K562 (cell line): ENCODE data around the gene EHD2. TPM values are rescaled to one million over a fixed set of nuclear protein-coding genes. Genes with fewer than 3 reads are reported as not detected.
A peak's percentile ranks its signal among the peaks of the same experiment; 100 is the strongest.

ENCODE experiments used
- CBX1 ChIP-seq: sonication (generic); IDR thresholded peaks from 2 replicates; pipeline ENCODE4 v1.6.1; 2016; ENCODE audit warnings: antibody characterized with exemption, low read depth, mild to moderate bottlenecking
- GABPA ChIP-seq: fragments of 200-800 bp; sonication (Bioruptor generic); conservative IDR thresholded peaks from 2 replicates; pipeline ENCODE4 v1.6.1; 2016; ENCODE audit warnings: low read depth, missing genetic modification characterization, missing compliant biosample characterization
- ILK ChIP-seq: fragments of 450-650 bp; IDR thresholded peaks from 2 replicates; pipeline ENCODE4 v1.6.1; 2016; ENCODE audit warnings: missing genetic modification characterization, low read depth, mild to moderate bottlenecking, missing compliant biosample characterization, moderate library complexity, borderline replicate concordance
- KDM2B ChIP-seq: fragments of 250-450 bp; sonication (Bioruptor Pico); IDR thresholded peaks from 2 replicates; pipeline ENCODE4 v1.8.0; 2021; ENCODE audit warnings: mild to moderate bottlenecking, moderate library complexity
- MYC ChIP-seq, 2 experiments: fragments of 250-450 bp in 1 of 2; sonication (Bioruptor Pico) in 1 of 2; IDR thresholded peaks; 2 replicates each; pipeline versions ENCODE4 v1.5.1 to v1.6.1; 2012 to 2021; ENCODE audit warnings: low read depth in 2 of 2, borderline replicate concordance in 1 of 2, improper control_type of control experiment in 1 of 2, low read length in 1 of 2, mild to moderate bottlenecking in 1 of 2, moderate library complexity in 1 of 2
- MYNN ChIP-seq, 2 experiments: sonication (generic); formaldehyde crosslinking in 1 of 2; IDR thresholded peaks; 2 replicates each; pipeline versions ENCODE4 v1.5.0 to v1.6.1; 2016 to 2020; ENCODE audit warnings: antibody characterized with exemption in 1 of 2, missing genetic modification reagents in 1 of 2
- NUFIP1 ChIP-seq: fragments of 450-650 bp; IDR thresholded peaks from 2 replicates; pipeline ENCODE4 v1.6.1; 2018; ENCODE audit not compliant: partially characterized antibody
- PCBP1 ChIP-seq: fragments of 200-400 bp; formaldehyde crosslinking; IDR thresholded peaks from 2 replicates; pipeline ENCODE4 v1.6.1; 2018; ENCODE audit warnings: mild to moderate bottlenecking, low read depth, low read length; ENCODE audit not compliant: poor library complexity, severe bottlenecking
- POU5F1 ChIP-seq: fragments of 150-350 bp; IDR thresholded peaks from 2 replicates; pipeline ENCODE4 v1.6.1; 2014; ENCODE audit warnings: borderline replicate concordance, low read length, low read depth, mild to moderate bottlenecking; ENCODE audit not compliant: partially characterized antibody
- RFX7 ChIP-seq: fragments of 250-450 bp; sonication (Bioruptor Pico); IDR thresholded peaks from 2 replicates; pipeline ENCODE4 v1.5.1; 2021; ENCODE audit warnings: mild to moderate bottlenecking
- SFPQ ChIP-seq: fragments of 200-400 bp; formaldehyde crosslinking; IDR thresholded peaks from 2 replicates; pipeline ENCODE4 v1.6.1; 2017; ENCODE audit warnings: mild to moderate bottlenecking, low read depth, low read length, moderate library complexity
- ZBTB49 ChIP-seq: sonication (generic); formaldehyde crosslinking; IDR thresholded peaks from 2 replicates; pipeline ENCODE4 v1.8.0; 2022; ENCODE audit warnings: missing genetic modification reagents, mild to moderate bottlenecking, borderline replicate concordance
- ZNF239 ChIP-seq: fragments of 250-450 bp; sonication (Bioruptor Pico); IDR thresholded peaks from 2 replicates; pipeline ENCODE4 v1.4.0; 2020; ENCODE audit warnings: mild to moderate bottlenecking
- ZNF324 ChIP-seq: fragments of 250-450 bp; sonication (Bioruptor Pico); IDR thresholded peaks from 2 replicates; pipeline ENCODE4 v1.4.0; 2020; ENCODE audit warnings: mild to moderate bottlenecking
- ZNF408 ChIP-seq: fragments of 250-450 bp; sonication (Bioruptor Pico); IDR thresholded peaks from 2 replicates; pipeline ENCODE4 v1.4.0; 2020; ENCODE audit warnings: low read depth, mild to moderate bottlenecking, moderate library complexity
- ZNF41 ChIP-seq: fragments of 250-450 bp; sonication (Bioruptor Pico); conservative IDR thresholded peaks from 2 replicates; pipeline ENCODE4 v1.4.0; 2020; ENCODE audit warnings: mild to moderate bottlenecking
- ZNF449 ChIP-seq: fragments of 250-450 bp; sonication (Bioruptor Pico); IDR thresholded peaks from 2 replicates; pipeline ENCODE4 v1.8.0; 2022; ENCODE audit warnings: moderate library complexity, mild to moderate bottlenecking, inconsistent platforms
- ZNF668 ChIP-seq: fragments of 250-450 bp; sonication (Bioruptor Pico); IDR thresholded peaks from 2 replicates; pipeline ENCODE4 v1.8.0; 2022; ENCODE audit warnings: mild to moderate bottlenecking, inconsistent platforms
- ZZZ3 ChIP-seq: fragments of 450-650 bp; IDR thresholded peaks from 2 replicates; pipeline ENCODE4 v1.6.1; 2016; ENCODE audit warnings: antibody characterized with exemption, mild to moderate bottlenecking, moderate library complexity
- polyA plus RNA-seq, 8 experiments: library from polyadenylated mRNA; depleted of rRNA in 4 of 8; stranded (reverse) in 5 of 8; unstranded in 3 of 8; fragments of >200 nt; fragmentation: Nextera tagmentation in 2 of 8; fragmentation: Illumina TruSeq in 1 of 8; extraction: Ambion mirVana in 2 of 8; extraction: Trizol in 1 of 8; gene quantifications; 2 replicates each; pipeline versions ENCODE4 v1.2.1 to v1.2.3, GENCODE V29; 2011 to 2014; ENCODE audit warnings: inconsistent platforms in 1 of 8, missing spikeins in 1 of 8
- total RNA-seq, 7 experiments: library from RNA; depleted of rRNA in 6 of 7; stranded (reverse); fragments of >200 nt in 6 of 7; fragmentation: Illumina TruSeq in 2 of 7; extraction: Trizol in 2 of 7; gene quantifications; 2 replicates each; pipeline versions ENCODE4 v1.2.1 to v1.2.3, GENCODE V29; 2011 to 2021; ENCODE audit warnings: low replicate concordance in 1 of 7

Gene EHD2
- total and polyA plus RNA-seq, 9 of the 15 experiments (the other 6 are each of a cell fraction or from before 2014, with no cell fraction given) = 1.7 to 32.2 (median 3.0) TPM

GRCh38 chr19:47697863-47698609, 15.2 kb upstream of the EHD2 start (continued):
- TF ChIP-seq ZZZ3 = no peak
- no peak for TF ChIP-seq ZNF668 (CRISPR knock-in tag)
- TF ChIP-seq MYNN (IDR thresholded peaks at IDR 0.05) = 0 out of 2 replicates have a peak, but pooled peaks have one; percentile 53
- TF ChIP-seq MYNN (CRISPR knock-in tag; IDR thresholded peaks at IDR 0.05) = no peak
- TF ChIP-seq CBX1 = 0 out of 2 replicates have a peak, but pooled peaks have one; percentile 31
- no peak for TF ChIP-seq ILK (tag)
- no peak for TF ChIP-seq ZNF408 (CRISPR knock-in tag)
- 0 out of 2 replicates have a peak, but pooled peaks have one; percentile 20 for TF ChIP-seq GABPA (tag)
- TF ChIP-seq ZNF449 (CRISPR knock-in tag) = no peak
- no peak for TF ChIP-seq ZNF41 (CRISPR knock-in tag)
- TF ChIP-seq ZNF239 (CRISPR knock-in tag) = 0 out of 2 replicates have a peak, but pooled peaks have one; percentile 16
- no peak for TF ChIP-seq POU5F1
- TF ChIP-seq PCBP1 = no peak
- TF ChIP-seq SFPQ = no peak
- no peak for TF ChIP-seq KDM2B
- no peak for TF ChIP-seq MYC (IDR thresholded peaks at IDR 0.05; ENCODE audit: low read depth, low read length)
- TF ChIP-seq MYC (CRISPR knock-in tag; IDR thresholded peaks at IDR 0.05; ENCODE audit: borderline replicate concordance, low read depth) = no peak
- no peak for TF ChIP-seq ZNF324 (CRISPR knock-in tag)
- no peak for TF ChIP-seq ZBTB49 (CRISPR knock-in tag)
- TF ChIP-seq RFX7 = no peak
- TF ChIP-seq NUFIP1 = no peak
